GM21360 (cell line): ENCODE results near the gene VWA8.
"Not testable (repeated sequence)": the region's sequence is repeated elsewhere in the genome, so short reads cannot be mapped to it uniquely, and the experiment has no call there.

Source experiments
- ATAC-seq: cut with Tn5 transposase; IDR thresholded peaks from one replicate; pipeline ENCODE4 v1.9.1; 2021; ENCODE audit warnings: mild to moderate bottlenecking, moderate library complexity; ENCODE audit not compliant: unreplicated experiment

Gene VWA8

GRCh38 chr13:41652735-41653361 is 308.1 kb downstream of the VWA8 start:
- ATAC-seq: no peak

GRCh38 chr13:41651413-41652058 is 309.4 kb downstream of the VWA8 start:
- no peak for ATAC-seq

GRCh38 chr13:41650706-41651105 is 310.2 kb downstream of the VWA8 start:
- ATAC-seq: no peak

GRCh38 chr13:41649659-41650058 is 311.2 kb downstream of the VWA8 start:
- ATAC-seq: no peak

- ATAC-seq: no peak
Measured at GRCh38 chr13:41648314-41648935, 312.5 kb downstream of the VWA8 start.

- not testable (repeated sequence) for ATAC-seq
Measured at GRCh38 chr13:41647699-41648313, 313.1 kb downstream of the VWA8 start.

- ATAC-seq: no peak
Measured at GRCh38 chr13:41645331-41645730, 315.6 kb downstream of the VWA8 start.

GRCh38 chr13:41644742-41645141 is 316.2 kb downstream of the VWA8 start:
- ATAC-seq: no peak

- ATAC-seq: no peak
Measured at GRCh38 chr13:41643507-41643906, 317.4 kb downstream of the VWA8 start.

GRCh38 chr13:41641961-41642360 is 318.9 kb downstream of the VWA8 start:
- ATAC-seq: no peak

- no peak for ATAC-seq
Measured at GRCh38 chr13:41641429-41641828, 319.5 kb downstream of the VWA8 start.

GRCh38 chr13:41639955-41640780 is 320.7 kb downstream of the VWA8 start:
- no peak for ATAC-seq

- no peak for ATAC-seq
Measured at GRCh38 chr13:41639237-41639904, 321.5 kb downstream of the VWA8 start.

- ATAC-seq: no peak
Measured at GRCh38 chr13:41637586-41637985, 323.3 kb downstream of the VWA8 start.

GRCh38 chr13:41637032-41637431 is 323.9 kb downstream of the VWA8 start:
- ATAC-seq: not testable (repeated sequence)

GRCh38 chr13:41636590-41636989 is 324.3 kb downstream of the VWA8 start:
- ATAC-seq: not testable (repeated sequence)

- ATAC-seq: no peak
Measured at GRCh38 chr13:41634407-41634806, 326.5 kb downstream of the VWA8 start.

- ATAC-seq: no peak
Measured at GRCh38 chr13:41633776-41634175, 327.1 kb downstream of the VWA8 start.

GRCh38 chr13:41631296-41631965 is 329.5 kb downstream of the VWA8 start:
- ATAC-seq: no peak

- ATAC-seq: no peak
Measured at GRCh38 chr13:41627425-41627824, 333.5 kb downstream of the VWA8 start.
